Naive thymus-derived CD4-positive, alpha-beta T cell (primary cell): ENCODE measurements around the gene HOXB8. TPM values are rescaled to one million over a fixed set of nuclear protein-coding genes. Genes with fewer than 3 reads are reported as not detected.

Source experiments
- ATAC-seq: fragments of 150-1000 bp; cut with Tn5 transposase; 2 replicates; pipeline ENCODE4 v1.10.0; 2021; ENCODE audit warnings: mild to moderate bottlenecking, moderate library complexity
- CTCF ChIA-PET: fragments of 350-600 bp; sonication (Branson Sonifier 250); formaldehyde crosslinking; loops from one replicate; lab custom pipeline; 2021; ENCODE audit warnings: antibody characterized with exemption; lab: Charles Lee
- POLR2A ChIA-PET: fragments of 350-600 bp; sonication (Branson Sonifier 250); formaldehyde crosslinking; loops from one replicate; lab custom pipeline; 2021; ENCODE audit warnings: antibody characterized with exemption, inconsistent platforms; lab: Charles Lee
- DNase-seq, 9 donors: peaks; one replicate each; pipeline versions ENCODE4 v3.0.0 to v3.0.0-alpha.2; 2020 to 2022; ENCODE audit warnings: mixed read lengths in 1 of 9
- H3K27ac ChIP-seq: one replicate; pipeline ENCODE4 v1.7.0; 2013; ENCODE audit warnings: mild to moderate bottlenecking, low read depth, low read length, moderate library complexity
- H3K27me3 ChIP-seq, 2 donors: one replicate each; pipeline ENCODE4 v1.7.0; 2013; ENCODE audit warnings: low read length in 2 of 2, mild to moderate bottlenecking in 2 of 2, moderate library complexity in 2 of 2; ENCODE audit not compliant: control insufficient read depth in 2 of 2, insufficient read depth in 2 of 2
- H3K36me3 ChIP-seq, 3 experiments: 1 replicate in 2 of 3; 2 replicates in 1 of 3; pipeline ENCODE4 v1.7.0; 2013; ENCODE audit warnings: low read length in 3 of 3, mild to moderate bottlenecking in 3 of 3, moderate library complexity in 1 of 3; ENCODE audit not compliant: insufficient read depth in 3 of 3, control insufficient read depth in 2 of 3
- H3K4me1 ChIP-seq, 2 donors: one replicate each; pipeline ENCODE4 v1.7.0; 2013; ENCODE audit warnings: low read length in 2 of 2, mild to moderate bottlenecking in 2 of 2, moderate library complexity in 1 of 2; ENCODE audit not compliant: control insufficient read depth in 2 of 2, insufficient read depth in 2 of 2
- H3K4me3 ChIP-seq: 2 replicates; pipeline ENCODE4 v1.7.0; 2013; ENCODE audit warnings: mild to moderate bottlenecking, low read length
- H3K9me3 ChIP-seq, 3 experiments: 1 replicate in 2 of 3; 2 replicates in 1 of 3; pipeline ENCODE4 v1.7.0; 2013; ENCODE audit warnings: low read length in 3 of 3; ENCODE audit not compliant: control insufficient read depth in 2 of 3
- H3K27ac Mint-ChIP-seq, 9 donors: one replicate each; pipeline ENCODE4 v1.8.0; 2020 to 2022; ENCODE audit warnings: mixed read lengths in 9 of 9, mild to moderate bottlenecking in 8 of 9, moderate library complexity in 5 of 9, inconsistent platforms in 2 of 9
- H3K27me3 Mint-ChIP-seq, 5 donors: one replicate each; pipeline ENCODE4 v1.8.0; 2021 to 2022; ENCODE audit warnings: mixed read lengths in 5 of 5, mild to moderate bottlenecking in 1 of 5
- H3K36me3 Mint-ChIP-seq, 5 donors: one replicate each; pipeline ENCODE4 v1.8.0; 2020 to 2022; ENCODE audit warnings: mixed read lengths in 5 of 5, mild to moderate bottlenecking in 3 of 5, inconsistent platforms in 1 of 5
- H3K4me1 Mint-ChIP-seq, 7 donors: one replicate each; pipeline ENCODE4 v1.8.0; 2020 to 2022; ENCODE audit warnings: mixed read lengths in 7 of 7, mild to moderate bottlenecking in 3 of 7, inconsistent platforms in 1 of 7
- H3K4me3 Mint-ChIP-seq, 10 donors: one replicate each; pipeline ENCODE4 v1.8.0; 2020 to 2022; ENCODE audit warnings: mild to moderate bottlenecking in 10 of 10, mixed read lengths in 10 of 10, moderate library complexity in 6 of 10, inconsistent platforms in 2 of 10
- H3K9me3 Mint-ChIP-seq, 11 donors: one replicate each; pipeline ENCODE4 v1.8.0; 2020 to 2022; ENCODE audit warnings: mixed read lengths in 11 of 11, mild to moderate bottlenecking in 4 of 11, inconsistent platforms in 1 of 11, moderate library complexity in 1 of 11
- intact Hi-C, 2 donors: fragments of 100-400 bp; cut with micrococcal nuclease; formaldehyde crosslinking; loops; one replicate each; pipeline ENCODE4 v1.15.1; 2023
- polyA plus RNA-seq, 2 donors: library from polyadenylated mRNA; unstranded; fragments of 300-500 nt; fragmentation: Illumina TruSeq; gene quantifications; one replicate each; pipeline ENCODE4 v1.2.3, GENCODE V29; 2021
- total RNA-seq, 6 experiments: library from RNA in 5 of 6; stranded (reverse) in 5 of 6; gene quantifications; 1 replicate in 5 of 6; 2 replicates in 1 of 6; pipeline ENCODE4 v1.2.3 and lab custom pipeline; 2021 to 2026

Gene HOXB8
- total and polyA plus RNA-seq, 7 experiments from 2014 or later, result not detected

DNA sequence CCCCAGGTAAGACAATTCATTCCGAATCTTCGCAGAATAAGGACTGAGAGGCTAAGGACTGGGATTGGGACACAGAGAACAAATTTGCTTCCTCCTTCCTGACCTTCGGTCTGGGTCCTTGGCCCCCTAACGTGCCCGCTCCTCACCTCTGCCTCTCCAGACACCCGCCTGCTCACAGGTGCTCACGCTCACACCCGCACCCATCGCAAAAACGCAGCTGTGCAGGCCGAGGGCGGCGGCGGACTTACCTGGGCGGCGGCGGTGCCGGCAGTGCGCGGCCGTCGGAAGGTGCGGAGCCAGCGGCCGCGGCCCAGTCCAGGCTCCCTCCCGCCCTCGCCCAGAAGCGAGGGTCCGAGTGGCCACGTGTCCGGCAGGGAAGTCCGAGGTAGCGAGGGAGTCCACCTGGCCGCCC, 18.2 kb upstream of the HOXB8 start:
- intact Hi-C loops, result no loop called here
- no peak for ATAC-seq
- H3K36me3 ChIP-seq, result no peaks in the 10 kb centered on the region
- H3K4me3 ChIP-seq, result no peak overlapping the region
- POLR2A ChIA-PET, result no interaction called here
- no peak overlapping the region for H3K27ac ChIP-seq
- peaks cover 0 to 6% (median 0%) of the 10 kb centered on the region in 11 donors for H3K9me3 Mint-ChIP-seq
- H3K9me3 ChIP-seq, result no peaks in the 10 kb centered on the region
- H3K27me3 Mint-ChIP-seq, result peaks cover 78 to 98% (median 89%) of the 10 kb centered on the region in 5 donors
- peaks cover 0 to 6% of the 10 kb centered on the region in 2 donors for H3K4me1 ChIP-seq
- DNase-seq, result no peak
- peaks cover 26 to 41% of the 10 kb centered on the region in 2 donors for H3K27me3 ChIP-seq
- peak overlapping the region in 2 of 10 donors; percentile 59 to 71 for H3K4me3 Mint-ChIP-seq
- CTCF ChIA-PET, result no interaction called here
- no peak overlapping the region for H3K27ac Mint-ChIP-seq
- H3K4me1 Mint-ChIP-seq, result peaks cover 6 to 16% (median 14%) of the 10 kb centered on the region in 7 donors
- H3K36me3 Mint-ChIP-seq, result peaks cover 0 to 4% (median 0%) of the 10 kb centered on the region in 5 donors

DNA sequence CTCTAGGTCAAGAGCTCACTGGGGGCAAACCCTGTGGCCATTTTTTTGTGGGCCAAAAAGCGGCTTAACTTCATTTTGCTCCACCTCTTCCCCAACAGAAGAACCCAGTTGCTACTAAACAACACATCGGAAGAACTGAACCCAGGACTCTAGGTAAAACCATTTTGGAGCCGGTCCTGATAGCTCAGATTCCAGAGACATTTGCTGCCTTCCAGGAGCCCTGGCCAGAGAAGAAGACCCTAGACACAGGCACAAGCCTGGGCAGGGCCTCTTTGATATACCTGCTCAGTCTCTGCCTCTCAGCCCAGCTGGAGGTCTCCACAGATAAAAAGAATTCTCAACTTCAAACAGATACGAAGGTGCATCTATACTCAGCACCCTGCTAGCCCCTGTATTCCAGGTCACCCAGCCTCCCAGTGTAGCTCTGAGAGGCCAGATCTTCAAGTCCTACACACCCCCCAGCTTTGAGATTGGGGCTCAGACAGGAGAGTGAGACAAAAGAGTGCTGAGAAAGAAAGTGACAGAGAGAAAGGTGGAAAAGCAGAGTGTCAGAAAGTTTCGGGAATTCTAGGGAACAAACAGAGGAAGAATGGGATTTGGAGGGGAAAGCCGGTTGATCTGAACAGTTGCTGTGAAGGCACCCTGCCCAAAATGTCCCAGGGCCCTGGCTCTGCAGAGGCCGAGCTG, 17.6 kb upstream of the HOXB8 start:
- intact Hi-C loops, result no loop called here
- Mint-ChIP-seq H3K36me3 (peaks cover 0 to 4% (median 0%) of the 10 kb centered on the region in 5 donors), H3K27ac (no peak overlapping the region), H3K4me3 (peak overlapping the region; percentile 17 to 68 (median 52)), H3K9me3 (peaks cover 0 to 6% (median 0%) of the 10 kb centered on the region in 11 donors), H3K27me3 (peaks cover 78 to 98% (median 89%) of the 10 kb centered on the region in 5 donors), H3K4me1 (peaks cover 6 to 16% (median 14%) of the 10 kb centered on the region in 7 donors)
- Histone ChIP-seq H3K27me3 (peaks cover 31 to 46% of the 10 kb centered on the region in 2 donors), H3K9me3 (no peaks in the 10 kb centered on the region), H3K4me1 (peaks cover 0 to 6% of the 10 kb centered on the region in 2 donors), H3K4me3 (no peak overlapping the region), H3K36me3 (no peaks in the 10 kb centered on the region), H3K27ac (no peak overlapping the region)
- POLR2A ChIA-PET, result interaction anchor here (0.7 to 0.8 kb wide), 2 partner anchors 9 to 13 kb away, joined by 3 read pairs; no protein-coding TSS in a partner anchor
- DNase-seq (no peak), ATAC-seq (no peak)
- CTCF ChIA-PET, result no interaction called here

DNA sequence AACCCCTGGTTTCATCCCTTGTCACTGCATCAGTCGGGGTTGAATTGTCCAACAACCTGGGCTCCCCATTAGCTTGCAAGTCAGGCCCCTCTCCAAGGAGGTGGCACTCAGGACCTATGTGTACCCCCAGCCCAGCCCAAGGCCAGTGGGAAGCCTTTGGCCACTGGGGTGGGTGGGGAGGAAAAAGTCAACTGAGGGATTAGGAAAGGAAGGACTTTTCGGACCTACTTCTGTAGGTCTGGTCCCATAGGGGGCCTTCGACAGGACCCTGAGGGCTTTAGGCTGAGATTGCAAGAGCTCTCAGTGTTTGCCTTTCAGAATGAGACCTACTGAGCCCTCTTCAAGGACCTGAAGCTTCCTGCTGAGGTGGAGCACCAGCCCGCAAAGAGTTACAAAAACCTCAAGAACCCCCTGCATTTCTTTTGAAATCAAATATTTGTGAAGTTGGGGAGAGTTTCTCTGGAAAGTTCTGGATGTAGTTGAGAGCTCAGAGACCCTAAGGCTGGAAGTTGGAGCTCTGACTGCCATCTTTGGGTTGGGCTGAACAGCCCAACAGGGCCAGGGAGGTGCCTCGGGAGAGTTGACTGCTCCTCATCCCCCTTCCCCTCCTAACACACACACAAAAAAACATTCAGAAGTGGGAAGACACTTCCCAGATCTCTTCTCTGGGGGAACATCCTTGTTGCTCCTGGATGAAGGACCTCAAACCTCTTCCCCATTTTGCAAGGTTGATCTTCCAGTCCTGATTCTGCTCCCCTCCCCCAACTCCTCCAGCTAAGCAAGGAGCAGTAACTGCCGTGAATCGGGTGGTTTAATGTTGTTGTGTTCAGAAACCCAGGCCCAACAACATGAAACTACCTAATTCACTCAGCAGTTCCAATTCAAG, 16.8 kb upstream of the HOXB8 start:
- H3K4me1 Mint-ChIP-seq, result peaks cover 5 to 18% (median 14%) of the 10 kb centered on the region in 7 donors
- no peak for ATAC-seq
- Histone ChIP-seq H3K4me1 (peaks cover 0 to 7% of the 10 kb centered on the region in 2 donors), H3K27me3 (peaks cover 39 to 47% of the 10 kb centered on the region in 2 donors), H3K36me3 (no peaks in the 10 kb centered on the region), H3K27ac (no peak overlapping the region), H3K4me3 (no peak overlapping the region), H3K9me3 (no peaks in the 10 kb centered on the region)
- DNase-seq, result no peak
- no peak overlapping the region for H3K27ac Mint-ChIP-seq
- ChIA-PET POLR2A (interaction anchor here (0.7 to 0.8 kb wide), 2 partner anchors 8 to 14 kb away, joined by 3 read pairs; no protein-coding TSS in a partner anchor), CTCF (no interaction called here)
- intact Hi-C loops, result no loop called here
- peak overlapping the region in 1 of 10 donors; percentile 59 for H3K4me3 Mint-ChIP-seq
- peaks cover 77 to 98% (median 86%) of the 10 kb centered on the region in 5 donors for H3K27me3 Mint-ChIP-seq
- H3K9me3 Mint-ChIP-seq, result peaks cover 0 to 6% (median 0%) of the 10 kb centered on the region in 11 donors
- H3K36me3 Mint-ChIP-seq, result peaks cover 0 to 4% (median 0%) of the 10 kb centered on the region in 5 donors

DNA sequence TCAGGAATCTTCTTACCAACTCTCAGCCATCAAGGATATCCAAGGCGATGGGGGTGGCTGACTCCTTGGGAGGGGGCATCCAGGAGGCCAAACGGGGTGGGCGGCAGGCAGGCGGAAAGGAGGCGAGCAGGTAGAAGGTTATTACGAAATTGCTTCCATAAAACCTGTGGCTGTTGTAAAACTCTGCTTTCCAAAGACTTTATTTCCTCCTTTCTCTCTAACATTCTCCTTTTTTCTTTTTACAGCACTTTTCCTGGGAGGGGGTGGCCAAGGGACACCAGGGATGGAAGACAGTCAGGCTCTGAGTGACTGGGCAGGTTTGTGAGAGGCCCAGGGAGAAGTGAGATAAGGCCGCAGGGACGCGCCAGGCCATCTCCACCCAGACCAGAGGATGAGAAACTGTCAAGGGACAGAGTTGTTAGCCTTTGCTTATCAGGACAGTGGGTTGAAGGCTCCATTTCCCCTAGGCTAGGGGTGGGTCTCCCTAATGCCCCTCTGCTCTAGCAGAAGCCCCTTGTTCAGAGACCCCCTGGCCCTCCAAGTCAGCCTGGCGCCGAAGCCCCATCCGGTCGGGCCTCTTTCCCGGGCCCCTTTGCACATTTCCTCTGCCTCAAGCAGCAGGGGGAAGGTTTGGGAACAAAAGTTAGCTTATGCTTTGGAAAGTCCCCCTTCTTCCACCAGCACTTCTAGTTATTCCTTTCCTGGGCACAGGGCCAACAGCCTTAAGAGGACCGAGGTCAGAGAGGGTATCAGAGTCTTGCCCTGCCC, 16.0 kb upstream of the HOXB8 start:
- Histone ChIP-seq H3K27ac (no peak overlapping the region), H3K4me1 (peaks cover 0 to 10% of the 10 kb centered on the region in 2 donors), H3K27me3 (peaks cover 38 to 42% of the 10 kb centered on the region in 2 donors), H3K9me3 (no peaks in the 10 kb centered on the region), H3K4me3 (no peak overlapping the region), H3K36me3 (no peaks in the 10 kb centered on the region)
- peaks cover 0 to 4% (median 1%) of the 10 kb centered on the region in 5 donors for H3K36me3 Mint-ChIP-seq
- peaks cover 0 to 4% (median 0%) of the 10 kb centered on the region in 11 donors for H3K9me3 Mint-ChIP-seq
- peaks cover 6 to 21% (median 16%) of the 10 kb centered on the region in 7 donors for H3K4me1 Mint-ChIP-seq
- no peak overlapping the region for H3K4me3 Mint-ChIP-seq
- H3K27ac Mint-ChIP-seq, result no peak overlapping the region
- ATAC-seq (no peak), DNase-seq (no peak)
- ChIA-PET CTCF (no interaction called here), POLR2A (no interaction called here)
- intact Hi-C loops, result no loop called here
- peaks cover 77 to 97% (median 86%) of the 10 kb centered on the region in 5 donors for H3K27me3 Mint-ChIP-seq

DNA sequence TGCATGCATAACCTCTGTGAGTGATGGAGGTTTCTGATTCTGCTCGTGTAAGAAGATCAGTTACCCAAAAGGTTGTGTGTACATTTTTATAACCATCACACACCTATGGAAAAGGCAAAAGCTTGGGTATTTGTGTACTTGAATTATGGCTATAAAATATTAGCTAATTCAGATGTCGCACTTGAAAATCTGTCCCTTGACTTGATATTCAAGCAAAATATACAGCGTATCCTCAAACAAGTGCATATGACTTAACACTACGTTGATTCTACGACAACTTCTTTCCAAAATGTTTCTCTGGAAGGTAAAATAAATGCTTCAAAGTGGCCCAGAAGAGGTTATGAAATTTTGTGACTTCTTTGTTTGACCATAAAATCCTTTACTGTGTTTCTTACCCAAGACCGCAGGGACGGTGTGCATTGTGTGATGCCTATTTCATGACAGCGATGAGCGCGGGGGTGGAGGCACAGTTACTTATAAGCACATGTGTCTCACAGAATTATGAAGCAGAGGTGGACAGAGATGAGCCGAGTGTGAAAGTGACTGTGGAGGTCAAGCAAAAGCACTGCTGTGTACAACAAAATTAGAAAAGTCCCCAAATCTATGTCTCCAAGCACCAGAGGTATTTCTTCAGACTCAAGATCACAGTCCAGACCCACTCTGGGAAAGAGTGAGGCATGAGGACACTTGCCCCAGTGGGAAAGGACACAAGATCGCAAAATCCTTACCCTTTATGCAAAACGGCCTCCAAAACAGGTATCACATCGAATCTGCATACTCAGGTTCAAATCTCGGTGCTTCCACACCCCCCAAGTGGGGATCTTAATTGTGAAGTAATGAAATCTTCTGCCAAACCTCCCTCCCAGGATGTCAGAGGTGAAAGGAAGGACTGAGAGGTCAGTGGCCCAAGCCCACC, 15.2 kb upstream of the HOXB8 start:
- Mint-ChIP-seq H3K27me3 (peaks cover 78 to 95% (median 83%) of the 10 kb centered on the region in 5 donors), H3K36me3 (peaks cover 0 to 4% (median 1%) of the 10 kb centered on the region in 5 donors), H3K4me1 (peaks cover 13 to 26% (median 20%) of the 10 kb centered on the region in 7 donors), H3K9me3 (peaks cover 0 to 3% (median 0%) of the 10 kb centered on the region in 11 donors), H3K27ac (no peak overlapping the region), H3K4me3 (no peak overlapping the region)
- ChIA-PET CTCF (no interaction called here), POLR2A (no interaction called here)
- Histone ChIP-seq H3K4me1 (peaks cover 7 to 15% of the 10 kb centered on the region in 2 donors), H3K4me3 (no peak overlapping the region), H3K27me3 (peaks cover 40 to 41% of the 10 kb centered on the region in 2 donors), H3K36me3 (no peaks in the 10 kb centered on the region), H3K9me3 (no peaks in the 10 kb centered on the region), H3K27ac (no peak overlapping the region)
- no peak for ATAC-seq
- intact Hi-C loops, result no loop called here
- no peak for DNase-seq
